Vagina (tissue), 2 donors: ENCODE results near the gene CIAPIN1. TPM values are rescaled to one million over a fixed set of nuclear protein-coding genes. Genes with fewer than 3 reads are reported as not detected.

Source experiments
- DNase-seq, 2 donors: peaks; one replicate each; pipeline ENCODE4 v3.0.0-alpha.2; 2017; ENCODE audit errors: extremely low spot score in 2 of 2
- H3K27ac ChIP-seq: fragments of 200-600 bp; sonication (generic); one replicate; pipeline ENCODE4 v1.5.1; 2019
- H3K27me3 ChIP-seq: fragments of 200-600 bp; sonication (generic); one replicate; pipeline ENCODE4 v1.5.1; 2019
- H3K36me3 ChIP-seq, 2 donors: fragments of 200-600 bp; sonication (generic); one replicate each; pipeline ENCODE4 v1.5.1; 2017 to 2019
- H3K4me1 ChIP-seq: fragments of 200-600 bp; sonication (generic); one replicate; pipeline ENCODE4 v1.5.1; 2019
- H3K4me3 ChIP-seq, 2 donors: fragments of 200-600 bp; sonication (generic); 1 replicate in 1 of 2; 2 replicates in 1 of 2; pipeline ENCODE4 v1.5.1; 2016 to 2019
- H3K9me3 ChIP-seq: fragments of 200-600 bp; sonication (generic); one replicate; pipeline ENCODE4 v1.5.1; 2019
- CTCF ChIP-seq, 3 experiments: fragments of 450-650 bp in 2 of 3; fragments of 200-600 bp in 1 of 3; sonication (generic) in 1 of 3; IDR thresholded peaks; one replicate each; pipeline ENCODE4 v1.5.1; 2017 to 2019; ENCODE audit warnings: antibody characterized with exemption in 3 of 3, mild to moderate bottlenecking in 2 of 3, moderate library complexity in 2 of 3
- POLR2A ChIP-seq, 2 donors: fragments of 450-650 bp; IDR thresholded peaks; one replicate each; pipeline ENCODE4 v1.6.1; 2017; ENCODE audit warnings: antibody characterized with exemption in 2 of 2, mild to moderate bottlenecking in 2 of 2, moderate library complexity in 2 of 2
- POLR2AphosphoS5 ChIP-seq, 2 donors: sonication (generic); formaldehyde crosslinking; IDR thresholded peaks; one replicate each; pipeline ENCODE4 v1.9.0; 2017; ENCODE audit warnings: antibody characterized with exemption in 2 of 2, mild to moderate bottlenecking in 2 of 2, low read depth in 1 of 2; ENCODE audit not compliant: insufficient read depth in 1 of 2
- intact Hi-C: fragments of 100-400 bp; cut with DNase I; formaldehyde crosslinking; loops from one replicate; pipeline ENCODE4 v1.15.1; 2023
- total RNA-seq: library from RNA; depleted of rRNA; stranded (reverse); fragments of >200 nt; gene quantifications from one replicate; pipeline ENCODE4 v1.2.3, GENCODE V29; 2016

Gene CIAPIN1
- total RNA-seq, 1 donor from 2014 or later = 28.0 TPM

- intact Hi-C loops = loop anchor here (10.0 kb wide), 1 partner anchor 90 kb away; no protein-coding TSS in a partner anchor
- no peak for DNase-seq
- H3K27ac ChIP-seq = no peak overlapping the region
Observed at GRCh38 chr16:57424583-57424982, 22.6 kb downstream of the CIAPIN1 start.

GRCh38 chr16:57423152-57423551 is 24.0 kb downstream of the CIAPIN1 start:
- no peak for TF ChIP-seq POLR2AphosphoS5 (IDR thresholded peaks at IDR 0.05; ENCODE audit: insufficient read depth in 1 of 2, low read depth in 1 of 2)
- TF ChIP-seq POLR2A (IDR thresholded peaks at IDR 0.05) = no peak
- no peak for TF ChIP-seq CTCF (IDR thresholded peaks at IDR 0.05)
- no peak overlapping the region for H3K27ac ChIP-seq
- H3K27me3 ChIP-seq = no peaks in the 10 kb centered on the region
- DNase-seq = no peak
- intact Hi-C loops = loop anchor here (10.0 kb wide), 1 partner anchor 92 kb away; no protein-coding TSS in a partner anchor
- no peak overlapping the region for H3K4me3 ChIP-seq
- H3K36me3 ChIP-seq = peaks cover 0 to 2% of the 10 kb centered on the region in 2 donors
- H3K4me1 ChIP-seq = peaks cover 22% of the 10 kb centered on the region
- no peaks in the 10 kb centered on the region for H3K9me3 ChIP-seq

More at GRCh38 chr16:57424583-57424982, 22.6 kb downstream of the CIAPIN1 start:
- H3K4me1 ChIP-seq = peaks cover 11% of the 10 kb centered on the region
- TF ChIP-seq POLR2A (IDR thresholded peaks at IDR 0.05) = no peak
- no peak for TF ChIP-seq CTCF (IDR thresholded peaks at IDR 0.05)
- no peak for TF ChIP-seq POLR2AphosphoS5 (IDR thresholded peaks at IDR 0.05; ENCODE audit: insufficient read depth in 1 of 2, low read depth in 1 of 2)
- H3K27me3 ChIP-seq = no peaks in the 10 kb centered on the region
- H3K4me3 ChIP-seq = no peak overlapping the region
- H3K36me3 ChIP-seq = peaks cover 0 to 13% of the 10 kb centered on the region in 2 donors
- H3K9me3 ChIP-seq = no peaks in the 10 kb centered on the region

- no peak for DNase-seq
- Histone ChIP-seq H3K9me3 (no peaks in the 10 kb centered on the region), H3K36me3 (no peaks in the 10 kb centered on the region), H3K4me3 (no peak overlapping the region), H3K27ac (peak overlapping the region; percentile 20), H3K27me3 (no peaks in the 10 kb centered on the region), H3K4me1 (peaks cover 27% of the 10 kb centered on the region)
- intact Hi-C loops = loop anchor here (10.0 kb wide), 1 partner anchor 93 kb away; no protein-coding TSS in a partner anchor
- no peak for TF ChIP-seq POLR2A (IDR thresholded peaks at IDR 0.05)
- TF ChIP-seq POLR2AphosphoS5 (IDR thresholded peaks at IDR 0.05; ENCODE audit: insufficient read depth in 1 of 2, low read depth in 1 of 2) = no peak
- TF ChIP-seq CTCF (IDR thresholded peaks at IDR 0.05) = peak; percentile 3 to 63 (median 41)
Observed at GRCh38 chr16:57422026-57422944, 24.9 kb downstream of the CIAPIN1 start.

GRCh38 chr16:57419506-57419905 is 27.7 kb downstream of the CIAPIN1 start:
- intact Hi-C loops = loop anchor here (2.0 kb wide), 1 partner anchor 119 kb away; no protein-coding TSS in a partner anchor
- H3K27me3 ChIP-seq = no peaks in the 10 kb centered on the region
- H3K4me3 ChIP-seq = no peak overlapping the region
- TF ChIP-seq CTCF (IDR thresholded peaks at IDR 0.05) = no peak
- TF ChIP-seq POLR2A (IDR thresholded peaks at IDR 0.05) = no peak
- TF ChIP-seq POLR2AphosphoS5 (IDR thresholded peaks at IDR 0.05; ENCODE audit: insufficient read depth in 1 of 2, low read depth in 1 of 2) = no peak
- H3K4me1 ChIP-seq = peaks cover 37% of the 10 kb centered on the region
- no peak for DNase-seq
- no peaks in the 10 kb centered on the region for H3K36me3 ChIP-seq
- H3K9me3 ChIP-seq = no peaks in the 10 kb centered on the region
- peak overlapping the region; percentile 12 for H3K27ac ChIP-seq
